MCF 10A (cell line): ENCODE results near the gene ATMIN. TPM values are rescaled to one million over a fixed set of nuclear protein-coding genes. Genes with fewer than 3 reads are reported as not detected.

ENCODE experiments used
- BruUV-seq: library from RNA; stranded (reverse); fragments of 400-500 nt; replicated peaks from 2 replicates; lab custom pipeline; 2021; lab: Mats Ljungman, UMichigan
- CTCF ChIA-PET: fragments of 300-600 bp; sonication (Branson Sonifier 250); formaldehyde crosslinking; extraction: SDS; loops from one replicate; lab custom pipeline; 2021; ENCODE audit warnings: antibody characterized with exemption, inconsistent platforms; lab: Yijun Ruan, JAX
- POLR2A ChIA-PET: fragments of 300-600, 350-650 bp; sonication (Branson Sonifier 250); formaldehyde crosslinking; extraction: SDS; loops from one replicate; lab custom pipeline; 2020; ENCODE audit warnings: antibody characterized with exemption, inconsistent platforms; lab: Yijun Ruan, JAX
- DNase-seq: peaks from one replicate; pipeline ENCODE4 v3.0.0-alpha.2; 2018; ENCODE audit not compliant: unreplicated experiment
- H3K27ac Mint-ChIP-seq: one replicate; pipeline ENCODE4 v1.8.0; 2022; ENCODE audit warnings: mild to moderate bottlenecking, low read depth, mixed read lengths; ENCODE audit not compliant: unreplicated experiment
- H3K27me3 Mint-ChIP-seq: one replicate; pipeline ENCODE4 v1.8.0; 2022; ENCODE audit warnings: mixed read lengths; ENCODE audit not compliant: insufficient read depth, unreplicated experiment
- H3K36me3 Mint-ChIP-seq: one replicate; pipeline ENCODE4 v1.8.0; 2022; ENCODE audit warnings: mild to moderate bottlenecking, moderate library complexity, mixed read lengths; ENCODE audit not compliant: insufficient read depth, unreplicated experiment
- H3K4me1 Mint-ChIP-seq: one replicate; pipeline ENCODE4 v1.8.0; 2022; ENCODE audit warnings: mixed read lengths; ENCODE audit not compliant: insufficient read depth, unreplicated experiment
- H3K4me3 Mint-ChIP-seq: one replicate; pipeline ENCODE4 v1.8.0; 2022; ENCODE audit warnings: mild to moderate bottlenecking, moderate library complexity, mixed read lengths; ENCODE audit not compliant: unreplicated experiment
- H3K9me3 Mint-ChIP-seq: one replicate; pipeline ENCODE4 v1.8.0; 2022; ENCODE audit warnings: mixed read lengths; ENCODE audit not compliant: unreplicated experiment
- CTCF ChIP-seq: fragments of 200-600 bp; IDR thresholded peaks from one replicate; pipeline ENCODE4 v1.8.0; 2022; ENCODE audit warnings: antibody characterized with exemption, mild to moderate bottlenecking; ENCODE audit not compliant: unreplicated experiment
- intact Hi-C: fragments of 100-400 bp; cut with micrococcal nuclease; formaldehyde crosslinking; loops from 2 replicates; pipeline ENCODE4 v1.14.1; 2022
- total RNA-seq: library from RNA; stranded (reverse); gene quantifications from 2 replicates; pipeline ENCODE4 v1.2.3, GENCODE V29; 2022

Gene ATMIN
- total RNA-seq, 1 experiment from 2014 or later, result 33.8 TPM

DNA sequence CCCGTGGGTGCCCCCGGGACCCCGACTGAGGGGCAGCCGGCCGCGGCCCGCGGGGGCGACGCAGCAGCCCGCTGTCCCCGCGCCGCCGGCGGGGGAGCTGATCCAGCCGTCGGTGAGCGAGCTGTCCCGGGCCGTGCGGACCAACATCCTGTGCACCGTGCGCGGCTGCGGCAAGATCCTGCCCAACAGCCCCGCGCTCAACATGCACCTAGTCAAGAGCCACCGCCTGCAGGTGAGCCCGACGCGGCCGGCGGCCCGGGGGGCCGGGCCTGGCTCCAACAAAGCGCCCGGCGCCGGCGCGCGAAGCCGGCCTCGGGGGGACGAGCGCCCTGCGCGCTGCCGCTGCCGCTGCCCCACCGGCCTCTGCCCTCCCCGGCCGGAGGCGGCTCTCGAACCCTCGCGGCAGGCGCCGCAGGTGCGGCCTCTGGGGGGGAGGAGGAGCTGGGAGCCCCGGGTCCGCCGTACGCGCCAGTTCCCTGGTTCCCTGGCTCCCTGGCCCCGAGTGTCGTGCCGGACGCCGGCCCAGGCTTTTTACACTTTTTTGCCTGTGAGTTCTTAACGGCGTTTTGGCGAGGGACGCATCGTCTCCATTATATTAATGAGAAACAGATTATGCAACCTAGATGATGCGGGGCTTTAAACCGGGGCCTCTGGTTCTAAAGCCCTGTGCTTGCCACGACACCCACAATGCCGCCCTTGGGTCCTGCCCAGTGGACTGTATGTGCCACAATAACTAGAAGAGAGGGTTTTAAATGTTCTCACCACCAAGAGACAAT, 521 bp downstream of the ATMIN start:
- POLR2A ChIA-PET, result interaction anchor here (0.6 to 4.9 kb wide), 16 partner anchors 12 to 806 kb away, joined by 3 to 59 read pairs (median 4); partner anchors contain the start of genes C16orf46, CENPN, CMC2 and GAN
- Mint-ChIP-seq H3K4me3 (peak overlapping the region; percentile 79), H3K9me3 (no peaks in the 10 kb centered on the region), H3K27me3 (no peaks in the 10 kb centered on the region), H3K36me3 (peaks cover 21% of the 10 kb centered on the region), H3K27ac (peak overlapping the region; percentile 59), H3K4me1 (peaks cover 14% of the 10 kb centered on the region)
- TF ChIP-seq CTCF, result no peak
- CTCF ChIA-PET, result interaction anchor here (0.6 to 7.9 kb wide), 34 partner anchors 8 to 738 kb away, joined by 3 to 67 read pairs (median 4); partner anchors contain the start of genes C16orf46, CENPN and CMC2
- no TSS peak for BruUV-seq
- intact Hi-C loops, result loop anchor here (2.0 to 10.0 kb wide), 3 partner anchors 41 to 279 kb away; partner anchors contain the start of genes C16orf46 and GAN
- DNase-seq, result peak; percentile 20

- TSS peak; percentile 43 for BruUV-seq
- DNase-seq, result no peak
Observed at GRCh38 chr16:81036751-81037350, 1.2 kb downstream of the ATMIN start.

GRCh38 chr16:81040131-81040530, 4.5 kb downstream of the ATMIN start:
- POLR2A ChIA-PET, result no interaction called here

More at GRCh38 chr16:81036751-81037350, 1.2 kb downstream of the ATMIN start:
- Mint-ChIP-seq H3K9me3 (no peaks in the 10 kb centered on the region), H3K27ac (peak overlapping the region; percentile 59), H3K4me1 (peaks cover 14% of the 10 kb centered on the region), H3K27me3 (no peaks in the 10 kb centered on the region), H3K4me3 (peak overlapping the region; percentile 79), H3K36me3 (peaks cover 23% of the 10 kb centered on the region)
- POLR2A ChIA-PET, result interaction anchor here (0.7 to 4.9 kb wide), 10 partner anchors 10 to 278 kb away, joined by 3 to 59 read pairs (median 4); partner anchors contain the start of genes C16orf46, CENPN, CMC2 and GAN
- CTCF ChIA-PET, result interaction anchor here (0.7 to 7.9 kb wide), 19 partner anchors 10 to 701 kb away, joined by 3 to 67 read pairs (median 5); partner anchors contain the start of genes C16orf46, CENPN and CMC2
- TF ChIP-seq CTCF, result no peak
- intact Hi-C loops, result loop anchor here (2.0 to 10.0 kb wide), 3 partner anchors 40 to 278 kb away; partner anchors contain the start of genes C16orf46 and GAN

More at GRCh38 chr16:81040131-81040530, 4.5 kb downstream of the ATMIN start:
- Mint-ChIP-seq H3K27me3 (no peaks in the 10 kb centered on the region), H3K4me1 (peaks cover 14% of the 10 kb centered on the region), H3K36me3 (peaks cover 52% of the 10 kb centered on the region), H3K4me3 (no peak overlapping the region), H3K9me3 (no peaks in the 10 kb centered on the region), H3K27ac (no peak overlapping the region)
- CTCF ChIA-PET, result interaction anchor here (1.1 kb wide), 2 partner anchors 11 to 35 kb away, joined by 3 read pairs; no protein-coding TSS in a partner anchor
- intact Hi-C loops, result no loop called here
- no TSS peak for BruUV-seq
- no peak for DNase-seq
- TF ChIP-seq CTCF, result no peak
